Stimulated activated CD4-positive, alpha-beta T cell treated with anti-CD3 and anti-CD28 coated beads, Interleukin-4, amount 100 ng/mL, for 24 hours (primary cell): ENCODE results near the gene ANKRD16.
"Not testable (repeated sequence)": the region's sequence is repeated elsewhere in the genome, so short reads cannot be mapped to it uniquely, and the experiment has no call there.

Experiments
- DNase-seq: peaks from one replicate; pipeline ENCODE4 v3.0.0-alpha.2; 2020

ANKRD16 gene

GRCh38 chr10:5902511-5903274 lies 13.0 kb upstream of the ANKRD16 start:
- DNase-seq, result no peak

DNA sequence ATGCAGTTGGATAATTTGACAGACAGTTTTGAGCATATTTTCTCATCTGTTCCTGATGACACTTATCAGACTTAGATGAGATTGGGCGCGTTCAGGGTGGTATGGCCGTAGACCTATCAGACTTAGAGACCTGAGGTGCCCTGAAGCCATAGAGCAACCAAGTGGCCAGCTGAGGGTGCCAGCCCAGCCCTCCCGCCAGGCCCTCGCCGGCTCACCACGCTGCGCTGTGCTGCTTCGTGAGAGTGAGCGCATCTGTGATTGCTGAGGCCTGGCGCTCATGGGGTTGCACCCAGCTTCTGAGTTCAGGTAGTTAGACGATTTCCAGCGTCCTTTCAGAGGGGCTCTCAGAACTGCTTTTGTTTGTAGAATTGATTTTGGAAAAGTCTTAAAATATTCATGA lies 10.6 kb upstream of the ANKRD16 start:
- DNase-seq, result no peak

- DNase-seq, result no peak
Measured at GRCh38 chr10:5898163-5898562, 8.5 kb upstream of the ANKRD16 start.

- DNase-seq, result no peak
Measured at GRCh38 chr10:5897504-5897903, 7.8 kb upstream of the ANKRD16 start.

- no peak for DNase-seq
Measured at GRCh38 chr10:5897053-5897340, 7.3 kb upstream of the ANKRD16 start.

GRCh38 chr10:5896208-5897052 lies 6.7 kb upstream of the ANKRD16 start:
- no peak for DNase-seq

DNA sequence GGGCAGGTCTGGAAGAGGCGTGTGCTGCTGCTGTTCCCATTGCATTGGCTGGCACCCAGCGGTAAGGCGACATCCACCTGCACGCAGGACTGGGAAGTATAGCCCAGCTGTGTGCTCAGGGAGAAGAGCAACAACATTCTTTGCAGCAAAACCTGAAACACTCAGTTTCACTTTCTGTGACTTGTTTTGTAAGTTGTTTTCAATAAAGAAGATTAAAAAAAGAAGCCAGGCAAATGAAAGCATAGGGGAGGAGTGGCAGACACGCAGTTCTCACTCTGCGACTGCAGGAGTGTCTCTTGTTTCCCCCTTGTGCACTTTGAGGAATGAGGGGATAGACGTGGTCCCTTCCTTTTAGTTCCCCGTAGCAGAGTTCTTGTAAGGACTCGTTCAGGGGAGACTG lies 6.1 kb upstream of the ANKRD16 start:
- no peak for DNase-seq

- DNase-seq, result no peak
Measured at GRCh38 chr10:5895365-5895764, 5.7 kb upstream of the ANKRD16 start.

- no peak for DNase-seq
Measured at GRCh38 chr10:5894873-5895272, 5.2 kb upstream of the ANKRD16 start.

DNA sequence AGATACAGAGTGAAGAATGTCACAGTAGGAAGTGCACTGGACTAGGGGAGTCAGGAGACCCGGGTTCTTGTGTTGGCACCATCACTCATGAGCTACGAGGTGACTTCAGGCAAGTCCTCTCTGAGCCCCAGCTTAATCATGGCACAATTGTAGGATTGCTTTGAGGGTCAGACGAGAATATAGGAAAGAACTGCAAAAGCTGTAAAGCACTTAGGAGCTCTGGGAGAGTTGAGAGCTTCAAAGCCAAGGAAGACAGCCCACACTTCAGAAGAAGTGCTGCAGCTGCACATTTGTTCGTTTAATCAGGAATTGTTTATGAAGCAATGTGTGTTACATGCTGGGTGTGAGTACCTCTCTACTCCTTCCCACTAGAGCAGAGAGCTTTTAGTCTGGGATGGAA lies 4.7 kb upstream of the ANKRD16 start:
- no peak for DNase-seq

DNA sequence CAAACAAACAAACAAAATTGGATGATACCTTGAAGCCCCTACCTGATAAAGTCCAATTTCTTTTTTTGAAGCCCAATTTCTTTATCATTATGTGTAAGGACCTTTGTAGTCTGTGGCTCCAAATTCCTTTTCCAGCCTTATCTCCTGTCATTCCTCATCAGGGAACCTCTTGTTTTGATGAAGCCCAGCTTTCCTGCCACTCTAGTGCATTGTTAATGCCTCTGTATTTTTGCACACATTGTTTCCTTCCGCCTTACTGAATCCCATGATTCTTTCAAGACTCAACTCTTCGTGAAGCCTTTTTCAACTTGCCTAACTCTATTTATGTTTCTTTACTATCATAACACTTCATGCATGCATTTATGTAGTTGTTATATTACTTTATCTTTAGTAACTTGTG lies 3.6 kb upstream of the ANKRD16 start:
- DNase-seq, result no peak

- DNase-seq, result no peak
Measured at GRCh38 chr10:5892007-5892406, 2.3 kb upstream of the ANKRD16 start.

GRCh38 chr10:5891009-5891408 lies 1.3 kb upstream of the ANKRD16 start:
- DNase-seq, result no peak

DNA sequence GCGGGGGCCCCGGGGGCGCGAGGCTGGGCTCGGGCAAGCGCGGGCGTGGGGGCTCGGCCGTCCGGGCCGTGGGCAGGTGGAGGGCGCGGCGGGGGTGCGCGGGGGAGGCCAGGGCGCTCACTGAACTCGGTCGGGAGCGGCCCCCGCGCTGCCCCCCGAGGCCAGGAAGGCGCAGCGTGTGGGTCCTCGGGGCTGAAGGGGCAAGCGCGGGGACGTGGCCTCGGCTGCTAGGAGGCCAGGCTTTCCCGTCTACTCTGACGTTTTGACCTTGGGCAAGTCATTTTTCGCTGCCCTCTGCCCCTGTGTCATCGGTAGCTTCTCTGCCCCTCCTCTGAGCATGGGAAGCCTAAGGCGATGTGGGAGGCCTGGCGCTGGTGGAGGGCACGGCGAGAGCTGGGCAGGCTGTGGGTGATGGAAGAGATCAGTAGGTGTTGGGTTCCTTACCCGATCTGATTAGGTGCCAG lies 791 bp upstream of the ANKRD16 start:
- DNase-seq, result peak; percentile 34

- DNase-seq, result peak; percentile 26
Measured at GRCh38 chr10:5888843-5889623, 660 bp downstream of the ANKRD16 start.

DNA sequence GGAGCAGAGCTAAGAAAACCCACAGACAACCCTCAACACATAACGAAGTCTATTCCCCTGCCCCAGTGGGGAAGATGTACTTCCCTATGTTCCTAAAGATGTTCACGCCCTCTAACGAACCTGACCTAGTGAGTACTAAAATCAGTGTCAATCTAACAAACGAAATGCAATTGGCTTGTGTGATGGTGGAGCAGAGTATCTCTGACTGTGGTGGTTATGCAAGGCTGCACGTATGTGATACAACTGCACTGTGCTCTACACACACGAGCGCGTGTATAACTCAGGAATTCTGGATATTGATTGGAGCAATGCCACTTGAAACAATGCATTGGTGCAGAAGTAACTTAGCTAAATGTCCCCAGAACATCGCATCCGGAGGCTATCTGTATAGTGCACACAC lies 1.3 kb downstream of the ANKRD16 start:
- DNase-seq, result no peak

GRCh38 chr10:5887641-5888040 lies 2.1 kb downstream of the ANKRD16 start:
- DNase-seq, result no peak

DNA sequence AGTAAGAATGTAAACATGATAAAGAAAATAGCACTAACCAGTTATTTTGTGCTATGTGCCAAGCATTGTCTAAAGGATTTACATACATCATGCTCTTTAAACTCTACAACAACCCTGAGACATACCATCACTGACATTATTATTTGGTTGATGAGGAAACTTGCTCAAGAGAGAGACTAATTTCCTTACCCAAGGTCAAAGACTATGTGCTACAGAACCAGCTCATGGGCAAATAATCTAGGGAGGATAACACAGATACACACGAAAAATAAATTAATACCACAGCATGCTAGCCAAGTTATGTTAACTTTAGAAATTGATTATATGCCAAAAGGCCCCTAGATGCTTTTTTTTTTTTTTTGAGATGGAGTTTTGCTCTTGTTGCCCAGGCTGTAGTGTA lies 2.7 kb downstream of the ANKRD16 start:
- DNase-seq, result no peak

DNA sequence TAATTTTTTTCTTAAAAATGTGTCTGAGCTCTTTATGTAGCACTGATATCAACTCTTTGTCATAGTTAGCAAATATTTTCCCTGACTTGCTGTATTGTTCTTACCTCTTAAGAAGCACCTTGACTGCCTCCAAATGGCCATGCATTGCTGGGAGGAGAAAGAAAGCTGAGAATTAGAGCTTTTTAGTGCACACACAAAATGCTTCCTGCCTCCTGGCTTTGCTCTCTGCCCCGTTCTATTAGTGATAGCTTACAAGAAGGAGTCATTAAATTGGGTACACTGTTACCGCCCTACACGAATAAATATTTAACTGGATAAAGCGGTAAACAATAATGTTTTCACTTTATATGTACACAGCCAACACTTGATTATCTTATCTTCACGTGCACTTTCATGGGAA lies 4.1 kb downstream of the ANKRD16 start:
- no peak for DNase-seq

DNA sequence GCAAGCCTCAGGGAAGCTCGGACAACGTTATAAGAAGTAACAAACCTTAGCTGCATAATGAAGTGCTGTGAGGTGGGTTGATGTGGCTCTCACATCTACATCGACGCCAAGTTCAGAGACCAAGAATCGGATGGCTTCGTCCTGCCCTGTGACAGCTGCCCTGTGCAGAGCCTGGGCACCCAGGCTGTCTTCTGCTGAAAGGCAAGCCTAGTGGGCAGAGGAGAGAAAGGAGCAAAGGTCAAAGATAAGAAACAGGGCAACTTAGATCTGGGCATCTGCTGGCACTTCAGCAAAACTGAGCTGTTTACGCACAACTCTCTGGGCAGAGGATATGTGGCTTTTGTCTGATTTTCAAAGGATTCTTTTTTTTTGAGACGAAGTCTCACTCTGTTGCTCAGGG lies 6.7 kb downstream of the ANKRD16 start:
- no peak for DNase-seq

DNA sequence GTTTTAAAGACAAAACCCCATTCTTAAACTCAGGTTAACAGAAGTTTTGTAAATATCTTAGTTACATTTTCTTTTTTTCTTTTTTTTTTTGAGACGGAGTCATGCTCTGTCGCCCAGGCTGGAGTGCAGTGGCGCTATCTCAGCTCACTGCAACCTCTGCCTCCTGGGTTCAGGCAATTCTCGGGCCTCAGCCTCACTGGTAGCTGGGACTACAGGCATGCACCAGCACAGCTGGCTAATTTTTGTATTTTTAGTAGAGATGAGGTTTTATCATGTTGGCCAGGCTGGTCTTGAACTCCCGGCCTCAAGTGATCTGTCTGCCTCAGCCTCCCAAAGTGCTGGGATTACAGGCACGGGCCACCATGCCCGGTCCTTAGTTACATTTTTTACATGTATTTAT lies 12.7 kb downstream of the ANKRD16 start:
- DNase-seq, result not testable (repeated sequence)

DNA sequence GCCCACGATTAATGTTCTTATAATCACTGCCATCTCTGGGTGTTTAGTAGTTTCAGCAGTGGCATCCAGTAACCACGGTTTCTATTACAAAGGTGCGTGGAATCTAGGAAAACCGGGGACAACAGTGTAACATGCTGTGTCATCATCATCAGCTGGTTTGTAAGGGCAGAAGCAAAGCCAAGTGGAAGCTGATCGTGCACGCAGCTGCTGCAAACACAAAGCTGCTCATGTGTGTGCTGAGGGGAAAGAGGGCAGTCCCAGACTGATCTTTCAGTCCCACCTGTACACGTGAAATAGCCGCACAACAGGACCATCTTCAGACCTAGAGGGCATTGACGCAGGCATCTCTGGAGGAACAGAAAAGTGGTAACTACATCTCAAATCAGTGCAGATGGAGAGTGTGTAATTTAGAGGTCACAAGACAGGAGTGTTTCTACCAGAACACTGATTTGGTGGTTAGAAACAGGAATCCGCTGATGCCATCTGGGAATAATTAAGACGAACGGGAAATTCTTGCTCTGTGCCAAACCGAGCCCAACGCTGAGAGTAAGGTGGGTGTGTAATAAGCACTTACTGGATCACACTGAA lies 13.4 kb downstream of the ANKRD16 start:
- DNase-seq, result no peak

GRCh38 chr10:5873515-5873995 lies 16.1 kb downstream of the ANKRD16 start:
- DNase-seq, result peak; percentile 72
